ENCODE measurements around the gene APOBEC4.

- TF ChIP-seq EZH2 (IDR thresholded peaks at IDR 0.05) (no peak), POLR2AphosphoS5 (IDR thresholded peaks at IDR 0.05; ENCODE audit: borderline replicate concordance, low read depth, low read length) (no peak), FOXP2 (optimal IDR thresholded peaks at IDR 0.05; ENCODE audit: control extremely low read depth, extremely low read length, insufficient read depth) (no peak)
Measured at GRCh38 chr1:183673605-183674323, 20.6 kb upstream of the APOBEC4 start.

Data from SK-N-MC (cell line).